ENCODE results near the gene MAST2.

The MAST2 gene

GRCh38 chr1:45982359-45982758 is 178.9 kb downstream of the MAST2 start:
- no peak for DNase-seq (ENCODE audit: low read depth in 3 of 3)

GRCh38 chr1:45983967-45984366 is 180.6 kb downstream of the MAST2 start:
- no peak for DNase-seq (ENCODE audit: low read depth in 3 of 3)

GRCh38 chr1:45987204-45987603 is 183.8 kb downstream of the MAST2 start:
- no peak for DNase-seq (ENCODE audit: low read depth in 3 of 3)

DNA sequence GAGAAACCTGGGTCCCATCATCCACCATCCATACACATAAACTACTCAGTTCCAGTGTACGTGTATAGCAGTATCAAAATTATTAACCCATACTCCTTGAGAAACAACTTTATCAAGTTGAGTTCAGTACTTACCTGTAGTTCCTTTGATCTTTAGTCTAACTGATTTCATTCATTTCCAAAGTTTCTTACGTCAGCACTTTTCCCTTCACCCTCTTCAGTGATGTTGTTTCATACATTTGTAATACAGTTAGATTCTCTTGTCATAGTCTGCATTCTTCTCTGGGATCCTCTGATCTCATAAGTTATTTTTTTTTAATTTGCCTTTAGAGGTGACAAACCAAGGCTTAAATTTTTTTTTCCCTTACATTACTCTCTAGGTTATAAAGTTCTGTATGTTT is 185.8 kb downstream of the MAST2 start:
- no peak for DNase-seq (ENCODE audit: low read depth in 3 of 3)

- DNase-seq (ENCODE audit: low read depth in 3 of 3) = no peak
Measured at GRCh38 chr1:45994423-45994822, 191.0 kb downstream of the MAST2 start.

DNA sequence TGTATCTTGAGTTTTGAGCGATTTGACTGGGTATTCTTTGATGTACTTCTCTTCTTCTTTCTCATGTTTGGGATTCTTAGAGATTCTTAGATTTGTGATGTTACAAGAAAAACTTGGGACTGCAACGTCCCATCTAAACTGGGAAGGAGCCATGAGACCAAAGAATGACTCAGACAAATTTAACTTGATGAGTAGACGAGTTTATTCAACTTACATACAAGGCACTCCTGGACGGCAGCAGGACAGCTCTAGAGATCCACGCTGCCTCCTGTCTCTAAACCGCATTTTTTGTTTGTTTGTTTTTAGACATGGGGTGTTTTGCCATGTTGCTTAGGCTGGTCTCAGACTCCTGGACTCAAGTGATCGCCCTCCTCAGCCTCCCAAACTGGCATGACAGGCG is 191.9 kb downstream of the MAST2 start:
- no peak for DNase-seq (ENCODE audit: low read depth in 3 of 3)

- DNase-seq (ENCODE audit: low read depth in 3 of 3) = no peak
Measured at GRCh38 chr1:45998020-45998617, 194.7 kb downstream of the MAST2 start.

GRCh38 chr1:45999507-45999906 is 196.1 kb downstream of the MAST2 start:
- DNase-seq (ENCODE audit: low read depth in 3 of 3) = no peak

DNA sequence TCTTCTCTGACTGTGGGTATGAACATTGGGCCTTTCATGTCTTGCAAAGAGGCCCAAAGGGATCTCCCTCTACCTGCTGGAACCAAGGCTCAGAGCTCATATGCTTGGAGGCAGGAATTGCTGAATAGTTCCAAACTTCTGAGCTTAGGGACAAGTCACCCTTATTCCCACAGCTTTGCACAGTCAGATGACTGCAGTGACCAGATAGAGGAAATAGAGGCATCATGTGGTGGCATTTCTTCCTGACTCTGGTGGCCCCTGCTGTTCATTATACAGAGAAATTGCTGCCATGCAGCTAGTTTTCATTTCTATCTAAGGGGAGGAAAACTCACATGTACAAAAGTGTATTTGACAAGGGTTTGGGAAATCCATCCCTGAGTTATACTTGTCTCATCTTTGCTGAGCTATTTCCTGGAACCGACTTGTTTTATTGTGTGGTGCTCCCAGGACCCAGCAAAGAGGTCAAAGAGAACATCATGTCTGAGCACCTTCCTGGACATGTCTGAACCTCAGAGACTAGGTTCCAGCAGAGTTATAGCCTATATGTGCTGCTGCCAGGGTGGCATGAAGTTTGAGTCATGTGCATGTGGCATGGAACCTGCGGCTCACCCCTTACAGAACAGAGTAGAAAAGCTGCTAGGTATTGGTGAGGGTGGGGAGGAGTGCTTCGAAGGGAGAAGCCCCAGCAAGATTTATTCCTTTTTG is 197.8 kb downstream of the MAST2 start:
- DNase-seq (ENCODE audit: low read depth in 3 of 3) = no peak

- no peak for DNase-seq (ENCODE audit: low read depth in 3 of 3)
Measured at GRCh38 chr1:46002551-46003150, 199.2 kb downstream of the MAST2 start.

- no peak for DNase-seq (ENCODE audit: low read depth in 3 of 3)
Measured at GRCh38 chr1:46003315-46003714, 199.9 kb downstream of the MAST2 start.

- no peak for DNase-seq (ENCODE audit: low read depth in 3 of 3)
Measured at GRCh38 chr1:46004492-46004891, 201.1 kb downstream of the MAST2 start.

- DNase-seq (ENCODE audit: low read depth in 3 of 3) = no peak
Measured at GRCh38 chr1:46005594-46005993, 202.2 kb downstream of the MAST2 start.

GRCh38 chr1:46008585-46008984 is 205.2 kb downstream of the MAST2 start:
- no peak for DNase-seq (ENCODE audit: low read depth in 3 of 3)

- DNase-seq (ENCODE audit: low read depth in 3 of 3) = no peak
Measured at GRCh38 chr1:46010611-46011010, 207.2 kb downstream of the MAST2 start.

- no peak for DNase-seq (ENCODE audit: low read depth in 3 of 3)
Measured at GRCh38 chr1:46011121-46011695, 207.8 kb downstream of the MAST2 start.

DNA sequence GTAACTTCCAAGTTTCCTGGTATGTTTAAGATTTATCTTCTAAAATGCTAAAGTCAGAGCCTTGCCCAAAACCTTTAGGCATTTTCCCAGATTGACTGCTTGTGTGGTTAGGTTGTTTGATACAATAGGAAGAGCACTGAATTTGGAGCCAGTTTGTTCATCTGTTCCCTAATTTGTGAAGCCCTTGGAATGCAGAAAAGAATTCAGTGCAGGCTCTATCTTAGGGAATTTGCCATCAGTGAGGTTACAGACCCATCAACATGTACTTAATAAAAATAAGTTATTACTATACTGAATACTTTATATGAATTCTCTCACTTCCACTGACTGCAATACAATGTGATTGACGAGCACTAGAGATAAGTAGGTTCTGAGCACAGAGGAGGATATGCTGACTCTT is 208.8 kb downstream of the MAST2 start:
- no peak for DNase-seq (ENCODE audit: low read depth in 3 of 3)

DNA sequence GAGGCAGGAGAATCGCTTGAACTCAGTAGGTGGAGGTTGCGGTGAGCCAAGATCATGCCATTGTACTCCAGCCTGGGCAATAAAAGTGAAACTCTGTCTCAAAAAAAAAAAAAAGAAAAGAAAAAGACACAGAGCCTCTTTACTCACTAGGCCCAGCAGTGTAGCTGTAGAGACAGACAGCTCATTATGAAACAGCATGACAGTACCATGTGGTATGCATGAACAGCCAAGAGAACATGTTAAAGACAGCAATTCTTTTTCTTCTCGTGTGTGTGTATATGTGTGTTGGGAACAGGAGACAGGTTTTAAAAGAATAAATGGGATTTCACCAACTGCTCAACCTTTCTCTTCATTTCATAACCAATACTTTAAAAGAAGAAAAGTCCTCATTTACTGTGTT is 210.2 kb downstream of the MAST2 start:
- no peak for DNase-seq (ENCODE audit: low read depth in 3 of 3)

GRCh38 chr1:46017876-46018503 is 214.6 kb downstream of the MAST2 start:
- DNase-seq (ENCODE audit: low read depth in 3 of 3) = no peak

GRCh38 chr1:46019348-46019747 is 215.9 kb downstream of the MAST2 start:
- no peak for DNase-seq (ENCODE audit: low read depth in 3 of 3)

DNA sequence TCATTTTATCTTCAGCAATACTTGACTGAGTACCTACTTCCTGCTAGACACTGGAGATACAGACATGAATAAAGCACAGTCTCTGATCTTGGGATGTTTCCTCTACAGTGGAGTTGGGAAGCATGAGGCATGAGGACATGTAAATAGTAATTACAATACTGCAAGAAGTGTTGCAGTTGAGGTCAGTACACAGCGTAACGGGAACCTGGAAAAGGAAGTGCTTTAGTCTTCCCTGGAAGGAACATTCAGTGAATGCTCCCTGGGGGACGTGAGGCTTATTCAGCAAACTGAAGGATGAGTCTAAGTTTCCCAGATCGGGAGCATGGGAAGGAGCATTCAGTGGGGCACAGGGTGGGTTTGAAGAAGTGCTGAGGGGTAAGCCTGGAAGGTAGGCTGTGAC is 216.6 kb downstream of the MAST2 start:
- no peak for DNase-seq (ENCODE audit: low read depth in 3 of 3)

All from stimulated activated CD4-positive, alpha-beta T cell treated with anti-CD3 and anti-CD28 coated beads, TNF-alpha, amount 100 ng/mL, for 48 hours (primary cell).